PFSK-1 (cell line): ENCODE results near the gene HPCA.

ENCODE experiments used
- FOXP2 ChIP-seq: optimal IDR thresholded peaks from 2 replicates; pipeline ENCODE3; 2011; ENCODE audit warnings: borderline replicate concordance, control low read depth, inconsistent platforms; ENCODE audit not compliant: insufficient read depth; ENCODE audit errors: extremely low read length, extremely low read depth
- POLR2AphosphoS5 ChIP-seq: IDR thresholded peaks from 2 replicates; pipeline ENCODE4 v1.6.1; 2012; ENCODE audit warnings: low read depth, mild to moderate bottlenecking, control low read depth, low read length, moderate library complexity
- SIN3A ChIP-seq: IDR thresholded peaks from 2 replicates; pipeline ENCODE4 v1.6.1; 2012; ENCODE audit warnings: mild to moderate bottlenecking, low read length, moderate library complexity, borderline replicate concordance; ENCODE audit not compliant: insufficient read depth
- TAF1 ChIP-seq: IDR thresholded peaks from 2 replicates; pipeline ENCODE4 v1.6.1; 2012; ENCODE audit warnings: low read length, control low read depth, borderline replicate concordance; ENCODE audit not compliant: insufficient read depth
- TF ChIP-seq, protein P1 (sequence below), 2 experiments: IDR thresholded peaks; 2 replicates each; pipeline versions ENCODE4 v1.6.1 to v1.8.0; 2011 to 2012; ENCODE audit warnings: low read depth in 2 of 2, low read length in 2 of 2, control low read depth in 1 of 2, inconsistent platforms in 1 of 2, mild to moderate bottlenecking in 1 of 2, moderate library complexity in 1 of 2; ENCODE audit not compliant: insufficient read depth in 1 of 2

Gene HPCA

DNA sequence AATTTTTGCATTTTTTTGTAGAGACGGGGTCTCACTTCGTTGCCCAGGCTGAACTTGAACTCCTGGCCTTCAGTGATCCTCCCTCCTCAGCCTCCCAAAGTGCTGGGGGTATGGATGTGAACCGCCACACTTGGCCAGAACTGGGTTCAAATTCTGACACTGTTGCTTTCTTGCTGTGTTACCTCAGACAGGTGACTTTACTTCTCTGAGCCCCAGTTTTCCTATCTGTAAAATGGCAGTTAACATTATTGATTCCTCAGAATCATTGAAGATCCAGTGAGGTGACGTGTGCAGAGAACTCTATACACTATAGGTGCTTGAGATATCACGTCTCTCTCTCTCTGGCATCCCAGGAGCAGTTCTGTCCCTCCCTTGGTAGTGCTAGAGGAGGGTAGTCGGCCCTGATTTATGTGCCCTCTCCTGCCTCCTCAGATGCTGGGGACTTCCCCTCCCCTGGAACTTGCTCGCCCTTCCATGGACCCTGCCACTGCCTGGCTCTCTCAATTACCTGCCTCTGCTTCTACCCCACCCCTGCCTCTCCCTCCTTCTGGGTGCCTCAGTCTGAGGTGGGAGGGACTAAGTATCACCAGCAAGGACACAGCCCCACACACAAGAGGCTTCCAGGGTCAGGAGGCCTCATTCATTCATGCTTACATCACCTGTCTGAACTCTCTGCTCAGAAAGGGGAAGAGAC lies 2.8 kb upstream of the HPCA start:
- no peak for TF ChIP-seq FOXP2
- TF ChIP-seq TAF1, result no peak
- TF ChIP-seq POLR2AphosphoS5, result no peak
- TF ChIP-seq, protein P1, sequence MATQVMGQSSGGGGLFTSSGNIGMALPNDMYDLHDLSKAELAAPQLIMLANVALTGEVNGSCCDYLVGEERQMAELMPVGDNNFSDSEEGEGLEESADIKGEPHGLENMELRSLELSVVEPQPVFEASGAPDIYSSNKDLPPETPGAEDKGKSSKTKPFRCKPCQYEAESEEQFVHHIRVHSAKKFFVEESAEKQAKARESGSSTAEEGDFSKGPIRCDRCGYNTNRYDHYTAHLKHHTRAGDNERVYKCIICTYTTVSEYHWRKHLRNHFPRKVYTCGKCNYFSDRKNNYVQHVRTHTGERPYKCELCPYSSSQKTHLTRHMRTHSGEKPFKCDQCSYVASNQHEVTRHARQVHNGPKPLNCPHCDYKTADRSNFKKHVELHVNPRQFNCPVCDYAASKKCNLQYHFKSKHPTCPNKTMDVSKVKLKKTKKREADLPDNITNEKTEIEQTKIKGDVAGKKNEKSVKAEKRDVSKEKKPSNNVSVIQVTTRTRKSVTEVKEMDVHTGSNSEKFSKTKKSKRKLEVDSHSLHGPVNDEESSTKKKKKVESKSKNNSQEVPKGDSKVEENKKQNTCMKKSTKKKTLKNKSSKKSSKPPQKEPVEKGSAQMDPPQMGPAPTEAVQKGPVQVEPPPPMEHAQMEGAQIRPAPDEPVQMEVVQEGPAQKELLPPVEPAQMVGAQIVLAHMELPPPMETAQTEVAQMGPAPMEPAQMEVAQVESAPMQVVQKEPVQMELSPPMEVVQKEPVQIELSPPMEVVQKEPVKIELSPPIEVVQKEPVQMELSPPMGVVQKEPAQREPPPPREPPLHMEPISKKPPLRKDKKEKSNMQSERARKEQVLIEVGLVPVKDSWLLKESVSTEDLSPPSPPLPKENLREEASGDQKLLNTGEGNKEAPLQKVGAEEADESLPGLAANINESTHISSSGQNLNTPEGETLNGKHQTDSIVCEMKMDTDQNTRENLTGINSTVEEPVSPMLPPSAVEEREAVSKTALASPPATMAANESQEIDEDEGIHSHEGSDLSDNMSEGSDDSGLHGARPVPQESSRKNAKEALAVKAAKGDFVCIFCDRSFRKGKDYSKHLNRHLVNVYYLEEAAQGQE (IDR thresholded peaks at IDR 0.05; ENCODE audit: insufficient read depth in 1 of 2, low read depth in 2 of 2, low read length in 2 of 2), result no peak
- TF ChIP-seq SIN3A, result no peak

DNA sequence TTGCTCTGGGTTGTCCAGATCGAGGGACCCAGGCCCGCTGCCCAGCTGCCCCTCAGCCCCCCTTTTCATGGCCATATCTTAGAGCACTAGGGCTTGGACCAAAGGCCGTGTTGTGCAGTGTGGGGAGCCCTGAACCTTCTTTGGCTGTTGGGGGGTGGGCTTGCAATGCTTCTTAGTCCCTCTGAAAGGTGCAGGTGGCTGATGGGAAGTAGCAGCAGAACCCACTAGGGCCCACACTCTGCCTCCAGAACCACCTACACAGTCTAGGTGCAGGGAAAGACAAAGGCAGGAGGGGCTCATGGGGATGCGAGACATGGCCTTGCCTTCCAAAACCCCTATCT lies 2.3 kb upstream of the HPCA start:
- TF ChIP-seq TAF1 (no peak), FOXP2 (no peak), SIN3A (no peak), POLR2AphosphoS5 (no peak)
- TF ChIP-seq, protein P1 (IDR thresholded peaks at IDR 0.05; ENCODE audit: insufficient read depth in 1 of 2, low read depth in 2 of 2, low read length in 2 of 2), result no peak

DNA sequence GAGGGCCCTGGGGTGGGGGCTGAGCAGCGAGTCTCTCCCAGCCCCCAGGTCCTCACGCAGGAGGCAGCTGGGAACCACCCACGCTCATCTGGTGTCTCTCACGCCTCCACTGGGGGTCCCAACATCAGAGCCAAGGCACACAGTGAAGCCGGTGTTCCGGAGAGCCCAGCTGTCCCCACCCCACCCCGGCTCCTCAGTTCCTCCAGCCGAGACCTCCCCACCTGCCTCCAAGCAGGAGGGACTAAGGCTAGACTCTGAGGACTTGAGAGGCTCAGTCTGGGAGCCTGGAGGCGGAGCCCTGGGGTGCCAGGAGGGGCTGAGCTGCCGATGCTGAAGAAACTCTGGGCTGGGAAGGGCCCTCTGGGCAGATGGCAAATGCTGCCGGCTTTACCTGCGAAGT lies 1.6 kb upstream of the HPCA start:
- TF ChIP-seq TAF1 (no peak), SIN3A (no peak), FOXP2 (no peak), POLR2AphosphoS5 (no peak)
- TF ChIP-seq, protein P1 (IDR thresholded peaks at IDR 0.05; ENCODE audit: insufficient read depth in 1 of 2, low read depth in 2 of 2, low read length in 2 of 2), result no peak

DNA sequence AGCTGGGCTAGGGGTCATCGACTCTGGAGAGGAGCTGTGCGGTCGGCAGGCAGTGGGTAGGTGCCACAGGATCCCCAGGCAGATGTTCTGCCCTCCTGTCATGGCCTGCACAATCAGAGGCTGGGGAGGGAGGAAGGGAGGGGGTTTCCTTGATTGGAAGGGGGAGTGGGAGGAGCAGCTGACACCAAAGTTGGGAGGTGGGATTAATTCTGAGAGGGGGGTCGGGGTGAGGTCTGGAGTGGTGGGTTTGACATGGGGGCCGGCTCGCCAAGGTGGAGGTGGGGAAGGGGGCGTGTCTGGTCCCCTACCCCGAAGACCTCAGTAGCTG lies 651 bp upstream of the HPCA start:
- no peak for TF ChIP-seq FOXP2
- TF ChIP-seq, protein P1 (IDR thresholded peaks at IDR 0.05; ENCODE audit: insufficient read depth in 1 of 2, low read depth in 2 of 2, low read length in 2 of 2), result peak in 1 of 2 experiments; percentile 24; a peak in 1 of 4 replicates

DNA sequence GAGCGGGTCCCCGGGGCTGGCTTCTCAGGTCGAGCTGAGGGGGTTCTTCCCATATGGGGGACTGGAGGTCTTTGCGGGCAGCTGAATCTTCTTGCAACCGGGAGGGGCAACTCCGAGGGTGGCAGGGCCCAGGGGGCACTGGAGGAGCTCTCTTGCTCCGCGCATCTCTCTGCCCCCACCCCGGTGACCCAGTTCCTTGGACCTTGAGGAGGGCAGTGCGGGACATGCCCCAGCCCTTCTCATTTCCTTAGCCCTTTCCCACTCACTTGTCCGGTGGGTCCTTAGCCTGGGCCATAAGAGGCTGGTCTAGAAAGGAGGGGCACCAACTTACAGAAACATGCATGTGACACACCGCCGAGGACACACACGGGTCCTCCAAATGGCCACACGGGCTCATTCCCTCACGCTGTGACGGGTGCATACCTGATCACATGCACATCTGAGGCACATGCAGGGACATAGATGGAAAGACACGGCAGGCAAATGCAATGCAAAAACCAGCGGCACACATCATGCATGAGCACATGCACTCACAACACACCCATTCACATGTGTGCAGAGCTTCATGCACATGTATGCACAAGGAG lies 630 bp downstream of the HPCA start:
- TF ChIP-seq, protein P1 (IDR thresholded peaks at IDR 0.05; ENCODE audit: insufficient read depth in 1 of 2, low read depth in 2 of 2, low read length in 2 of 2), result no peak
- no peak for TF ChIP-seq FOXP2
- TF ChIP-seq POLR2AphosphoS5, result no peak
- no peak for TF ChIP-seq SIN3A
- TF ChIP-seq TAF1, result no peak
